Activated CD4-positive, alpha-beta T cell treated with anti-CD3 and anti-CD28 coated beads, Interleukin-2, amount 50 U/mL, for 24 hours (primary cell): ENCODE data around the gene GALNT3.

Experiments used
- DNase-seq, 2 donors: peaks; one replicate each; pipeline ENCODE4 v3.0.0-alpha.2; 2020; ENCODE audit warnings: low read depth in 1 of 2, low spot score in 1 of 2

GALNT3 gene

DNA sequence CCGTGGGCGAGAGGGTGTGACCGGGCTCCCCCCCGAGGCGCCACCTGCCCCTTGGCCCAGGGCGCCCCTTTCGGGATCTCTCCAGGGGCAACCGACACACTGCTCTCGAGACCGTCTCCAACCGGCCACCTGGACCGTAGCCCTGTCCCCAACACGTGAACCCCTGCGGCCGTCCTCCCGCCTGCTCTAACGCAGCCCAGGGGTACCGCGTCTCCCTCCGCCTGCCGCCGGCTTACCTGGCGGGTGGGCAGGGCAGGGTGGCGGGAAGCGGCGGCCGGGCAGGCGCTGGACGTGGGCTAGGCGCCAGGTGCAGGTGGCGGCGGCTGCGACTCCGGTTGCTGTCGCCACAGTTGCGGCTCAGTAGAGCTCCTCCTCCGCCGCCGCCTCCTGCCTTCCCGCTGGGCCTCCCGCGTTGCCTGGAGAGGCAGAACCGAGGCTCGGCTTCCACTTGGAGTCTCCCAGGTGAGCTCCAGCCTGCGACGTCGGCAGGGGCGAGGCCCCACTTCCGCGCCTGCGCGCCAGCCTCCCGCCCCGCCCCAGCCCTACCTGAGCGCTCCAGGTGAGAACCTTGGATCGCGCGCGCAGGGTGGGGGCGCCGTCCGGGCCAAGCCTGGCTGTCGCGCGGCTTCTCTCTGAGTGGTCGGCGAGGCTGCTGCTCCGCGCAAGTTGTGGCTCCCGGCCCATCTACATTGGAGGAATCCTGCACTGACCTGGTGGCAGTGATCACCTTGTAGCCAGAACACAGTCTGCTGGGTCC is at the start of gene GALNT3:
TSS of gene GALNT3 (minus strand) at position 469 of the 757 bp plus-strand sequence. CDS start 23,547 bp downstream, outside the sequence.
- DNase-seq, result no peak

DNA sequence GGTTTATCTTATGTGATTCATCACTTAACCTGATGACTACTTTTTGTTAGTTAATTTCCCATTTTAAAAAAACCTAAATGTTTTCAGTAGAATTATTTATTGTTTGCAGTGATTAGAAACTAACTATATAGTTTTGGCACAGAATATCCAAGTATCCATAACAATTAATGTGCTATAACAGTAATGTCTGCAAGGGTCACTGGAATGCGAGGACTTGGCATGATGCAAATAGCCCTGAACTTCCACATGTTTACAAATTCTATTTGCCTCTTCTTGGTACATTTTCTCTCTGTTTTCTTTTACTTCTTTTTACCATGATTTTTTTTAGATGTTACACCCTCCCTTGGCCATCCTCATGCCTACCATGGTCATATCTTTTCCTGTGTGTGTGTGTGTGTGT is 49.3 kb upstream of the GALNT3 start:
- no peak for DNase-seq

DNA sequence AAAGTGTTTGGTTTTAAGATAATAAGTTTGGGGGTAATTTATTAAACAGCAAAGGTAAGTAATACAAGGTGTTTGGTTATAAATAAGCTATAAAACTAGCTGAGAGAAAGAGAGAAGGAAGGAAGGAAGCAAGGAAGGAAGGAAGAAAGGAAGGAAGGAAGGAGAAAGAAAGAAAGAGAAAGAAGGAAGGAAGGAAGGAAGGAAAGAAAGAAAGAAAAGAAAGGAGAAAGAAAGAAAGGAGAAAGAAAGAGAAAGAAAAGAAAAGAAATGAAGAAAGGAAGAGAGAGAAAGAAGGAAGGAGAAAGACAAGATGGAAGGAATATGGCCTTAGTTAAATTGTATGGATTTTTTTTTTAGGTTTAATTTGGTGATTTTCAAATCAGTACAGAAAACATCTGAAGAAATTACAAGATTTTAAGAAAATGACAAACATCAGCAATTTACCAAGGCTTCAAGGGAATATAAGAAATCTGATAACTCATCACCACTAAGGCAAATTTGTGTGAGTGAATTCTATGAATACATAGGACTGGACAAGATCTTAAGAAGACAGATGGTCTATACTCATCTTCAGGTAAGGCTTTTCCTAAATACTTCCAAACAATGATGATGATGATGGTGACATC is 46.4 kb upstream of the GALNT3 start:
- DNase-seq, result no peak

DNA sequence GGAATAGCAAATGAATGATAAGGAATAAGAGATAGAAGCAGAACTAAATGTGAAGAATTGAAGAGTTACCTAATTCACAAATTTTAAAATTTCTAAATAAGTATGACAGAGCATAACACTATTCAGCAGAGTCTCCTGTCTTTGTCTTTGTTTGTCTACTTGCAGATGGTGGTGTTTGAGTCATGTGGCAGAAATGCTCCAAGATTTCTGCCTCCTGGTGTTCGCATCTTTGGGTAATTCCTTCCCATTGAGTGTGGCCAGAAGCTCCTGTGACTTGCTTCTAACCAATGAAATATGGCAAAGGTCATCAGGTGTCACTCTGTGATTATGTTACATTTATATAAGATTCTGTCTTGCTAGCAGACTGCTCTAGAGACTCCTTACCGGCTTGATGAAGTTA is 45.6 kb upstream of the GALNT3 start:
- no peak for DNase-seq

DNA sequence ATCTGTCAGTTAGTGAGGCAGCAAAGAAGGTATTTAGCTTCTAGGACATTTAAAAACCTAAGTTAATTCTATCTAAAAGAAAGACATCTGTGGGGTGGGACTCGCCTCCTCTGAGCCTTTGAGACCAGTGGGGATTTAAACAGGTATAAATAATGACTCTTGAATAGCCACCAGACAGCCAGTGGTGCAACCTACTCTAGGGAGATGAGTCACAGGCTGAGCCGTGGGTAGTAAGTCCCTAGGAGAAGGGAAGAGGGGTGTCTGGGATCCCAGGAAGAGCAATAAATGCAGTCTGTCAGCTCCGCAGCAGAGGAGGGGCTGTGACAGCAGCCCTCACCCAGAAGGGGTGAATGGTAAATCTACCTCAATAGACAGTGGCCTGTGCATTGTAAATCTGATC is 43.1 kb upstream of the GALNT3 start:
- no peak for DNase-seq

DNA sequence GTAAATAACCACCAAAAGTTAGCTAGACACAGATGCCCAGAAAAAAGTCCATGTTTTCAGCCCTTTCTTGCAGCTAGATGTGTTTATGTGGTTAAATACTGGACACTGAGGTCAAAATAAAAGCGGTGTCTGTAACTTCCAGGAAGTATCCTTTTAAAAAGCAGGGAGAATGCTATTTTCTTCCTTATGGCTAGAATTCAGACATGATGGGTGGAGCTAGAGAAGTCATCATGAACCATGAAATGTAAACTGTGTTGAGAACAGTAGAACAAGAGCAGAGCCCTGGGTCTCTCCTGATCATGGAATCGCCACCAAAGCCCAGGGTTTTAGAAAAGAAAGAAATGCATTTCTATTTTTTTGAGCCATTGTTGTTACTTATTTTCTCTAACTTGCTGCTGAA is 41.3 kb upstream of the GALNT3 start:
- no peak for DNase-seq

DNA sequence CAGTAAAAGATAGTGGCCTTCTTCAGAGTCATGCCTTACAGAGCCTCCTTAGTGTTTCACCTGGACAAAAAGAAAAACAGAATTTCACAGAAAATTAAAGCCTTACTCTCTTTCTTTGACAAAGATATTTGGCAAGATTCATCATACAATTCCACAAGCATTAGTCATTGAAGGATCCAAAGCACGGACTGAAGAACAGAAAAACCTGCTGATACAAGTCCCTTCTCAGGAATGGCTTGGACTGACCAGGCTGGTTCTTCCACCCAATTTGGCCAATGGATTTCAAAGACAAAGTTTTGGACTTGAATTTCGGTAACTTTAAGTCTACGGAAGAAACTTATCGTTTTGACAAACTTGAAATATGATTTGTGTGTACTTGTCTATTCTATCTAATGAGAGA is 39.1 kb upstream of the GALNT3 start:
- no peak for DNase-seq

DNA sequence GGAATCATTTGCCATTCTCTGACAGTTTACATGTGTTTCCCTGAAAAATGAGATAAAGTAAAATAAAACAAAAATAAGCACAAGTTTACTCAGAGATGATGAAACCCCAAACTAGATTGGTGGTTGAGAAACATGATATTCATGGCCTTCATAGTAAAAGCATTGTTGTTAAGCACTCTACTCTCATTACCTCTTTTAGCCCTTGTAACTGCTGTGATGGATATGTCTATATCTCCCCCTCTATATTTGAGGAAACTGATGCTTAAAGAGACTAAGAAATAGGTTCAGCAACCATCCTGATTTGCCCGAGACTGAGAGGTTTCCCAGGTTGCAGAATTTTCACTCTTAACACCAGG is 33.9 kb upstream of the GALNT3 start:
- DNase-seq, result no peak

DNA sequence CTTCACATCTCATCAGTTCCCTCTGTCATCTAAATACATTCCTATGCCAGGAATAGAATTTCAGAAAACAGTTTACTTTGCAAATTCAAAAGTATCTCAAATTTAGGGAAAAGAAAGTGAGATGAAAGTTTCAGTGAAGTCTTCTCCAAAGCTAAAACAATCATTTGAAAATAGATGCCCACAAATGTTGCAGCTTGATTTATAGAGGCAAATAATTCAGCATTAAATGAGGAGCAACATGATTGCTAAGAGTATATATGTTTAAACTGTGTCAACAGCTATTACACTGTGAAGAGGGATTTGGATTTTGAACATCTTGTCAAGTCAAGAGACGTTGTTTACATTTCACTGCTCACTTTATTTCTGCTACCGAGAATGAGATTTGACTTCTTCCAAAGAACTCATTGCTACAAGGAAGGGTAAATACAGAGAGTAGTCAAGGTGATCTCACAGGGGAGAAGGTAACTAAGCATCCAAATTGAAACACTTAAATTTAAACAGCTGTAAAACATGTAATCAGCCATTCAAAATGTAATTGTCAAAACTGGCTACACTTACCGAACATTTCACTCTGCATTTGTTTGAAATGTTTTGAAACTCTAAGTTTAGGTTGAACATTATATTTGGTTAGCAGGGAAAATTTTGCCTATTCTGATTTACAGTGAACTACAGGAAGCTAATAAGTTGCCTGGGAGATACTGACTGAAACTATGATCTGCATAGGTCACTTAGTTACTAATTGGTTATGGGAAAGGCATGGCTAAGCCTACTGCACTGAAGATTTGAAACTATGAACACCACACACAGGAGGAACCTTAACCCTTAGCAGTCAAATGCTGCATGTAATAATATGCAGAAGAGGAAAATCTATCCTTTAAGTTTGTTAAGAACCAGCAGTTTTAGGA is 33.2 kb upstream of the GALNT3 start:
- DNase-seq, result no peak

DNA sequence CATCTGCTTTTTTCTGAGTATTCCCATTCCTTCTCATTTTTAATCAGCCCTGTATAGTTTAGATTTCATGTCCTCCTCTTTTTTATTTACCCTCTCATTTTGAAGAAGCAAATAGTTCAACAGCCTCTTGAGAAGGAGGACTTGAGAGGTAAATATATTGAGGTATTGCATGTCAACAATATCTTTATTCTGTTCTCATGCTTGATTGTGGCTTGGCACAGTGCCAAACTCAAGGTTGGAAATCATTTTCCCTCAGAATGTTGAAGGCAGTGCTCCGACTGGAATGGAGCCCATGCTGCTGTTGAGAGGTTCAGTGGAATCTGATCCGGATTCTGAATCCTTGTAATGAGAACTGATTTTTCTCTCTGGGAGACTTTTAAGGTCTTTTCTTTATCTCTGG is 31.0 kb upstream of the GALNT3 start:
- DNase-seq, result no peak

DNA sequence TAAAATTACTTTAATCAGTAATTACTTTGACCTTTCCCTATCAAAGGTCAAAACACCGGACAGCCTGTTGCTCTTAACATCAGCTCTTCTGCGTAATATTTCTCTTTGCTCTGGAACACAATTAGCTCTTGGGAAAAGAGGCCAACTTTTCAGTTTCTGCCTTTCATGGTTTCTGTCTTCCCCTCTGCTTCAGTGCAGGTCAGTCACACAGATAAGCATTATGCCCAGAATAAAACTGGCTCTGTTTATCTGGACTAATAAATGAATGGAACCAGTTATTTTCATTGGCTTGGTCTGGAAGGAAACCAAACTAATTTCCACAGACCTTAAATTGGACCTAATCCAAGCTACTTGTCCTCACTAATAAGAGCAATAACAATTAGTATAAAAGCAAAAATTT is 26.2 kb upstream of the GALNT3 start:
- DNase-seq, result no peak

DNA sequence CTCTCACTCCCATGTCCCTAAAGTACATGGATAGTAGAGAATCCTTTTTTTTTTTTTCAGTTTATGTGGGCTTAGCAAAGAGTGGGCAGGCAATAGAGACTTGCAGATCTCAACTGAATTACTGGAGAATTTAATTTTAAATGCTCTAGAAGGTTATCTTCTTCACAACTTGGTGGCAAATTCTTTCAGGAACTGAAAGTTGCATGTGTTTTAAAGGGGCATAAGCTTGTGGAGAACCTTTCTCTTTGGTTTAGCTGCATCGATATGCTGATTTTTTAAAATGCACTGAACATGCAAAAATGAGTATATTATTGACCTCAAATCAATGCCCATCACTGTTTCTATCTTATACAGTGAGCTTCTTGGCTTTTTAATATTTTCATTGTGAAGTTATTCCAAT is 24.9 kb upstream of the GALNT3 start:
- DNase-seq, result no peak

DNA sequence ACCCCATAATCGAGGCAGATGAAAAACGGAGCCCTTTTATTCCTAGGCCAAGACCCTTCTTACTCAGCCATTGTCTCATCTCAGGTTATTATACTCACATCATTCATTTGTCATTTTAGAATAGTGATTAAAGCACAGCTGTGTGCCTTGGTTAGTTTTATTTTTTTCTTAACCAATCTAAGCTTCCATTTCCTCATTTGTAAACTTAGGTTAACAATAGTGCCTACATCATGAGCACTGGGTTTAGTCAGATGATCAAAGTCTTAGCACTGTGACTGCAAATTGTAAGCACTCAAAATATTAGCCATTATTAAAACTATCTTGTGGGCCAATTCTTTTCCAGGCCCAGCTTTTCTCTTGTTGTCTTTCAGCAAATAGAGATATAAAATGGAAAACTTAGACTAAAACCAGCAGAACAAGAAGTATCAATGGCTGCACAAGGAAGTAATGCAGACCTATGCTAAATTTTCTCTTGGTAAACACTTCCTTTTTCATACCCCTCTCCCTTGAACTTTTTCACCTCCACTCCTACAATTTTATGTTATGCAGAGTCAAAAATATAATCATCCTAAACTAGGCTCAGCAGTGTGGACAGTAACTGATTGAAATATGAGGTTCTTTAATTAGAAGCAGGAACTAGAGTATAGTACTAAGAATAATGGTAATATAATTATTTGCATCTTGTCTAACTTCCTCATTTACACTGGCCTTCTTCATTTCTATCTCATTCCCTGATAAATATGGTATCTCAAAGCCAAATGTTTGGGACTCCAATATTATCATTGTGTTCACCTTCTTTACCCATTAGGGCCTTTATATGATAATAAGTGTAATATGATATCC is 21.5 kb upstream of the GALNT3 start:
- DNase-seq, result no peak

DNA sequence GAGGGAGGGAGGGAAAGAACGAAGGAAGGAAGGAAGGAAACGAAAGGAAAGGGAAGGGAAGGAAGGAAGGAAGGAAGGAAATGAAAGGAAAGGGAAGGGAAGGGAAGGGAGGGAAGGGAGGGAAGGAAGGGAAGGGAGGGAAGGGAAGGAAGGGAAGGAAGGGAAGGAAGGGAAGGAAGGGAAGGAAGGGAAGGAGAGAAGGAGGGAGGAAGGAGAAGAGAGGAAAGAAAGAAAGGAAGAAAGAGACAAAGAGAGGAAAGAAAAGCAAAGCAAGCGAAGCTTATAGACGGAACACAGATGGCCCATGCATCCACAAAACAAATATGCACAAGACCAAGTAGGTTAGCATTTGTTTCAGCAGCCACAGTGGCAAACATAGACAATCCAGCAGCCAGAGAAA is 20.4 kb upstream of the GALNT3 start:
- DNase-seq, result no peak

DNA sequence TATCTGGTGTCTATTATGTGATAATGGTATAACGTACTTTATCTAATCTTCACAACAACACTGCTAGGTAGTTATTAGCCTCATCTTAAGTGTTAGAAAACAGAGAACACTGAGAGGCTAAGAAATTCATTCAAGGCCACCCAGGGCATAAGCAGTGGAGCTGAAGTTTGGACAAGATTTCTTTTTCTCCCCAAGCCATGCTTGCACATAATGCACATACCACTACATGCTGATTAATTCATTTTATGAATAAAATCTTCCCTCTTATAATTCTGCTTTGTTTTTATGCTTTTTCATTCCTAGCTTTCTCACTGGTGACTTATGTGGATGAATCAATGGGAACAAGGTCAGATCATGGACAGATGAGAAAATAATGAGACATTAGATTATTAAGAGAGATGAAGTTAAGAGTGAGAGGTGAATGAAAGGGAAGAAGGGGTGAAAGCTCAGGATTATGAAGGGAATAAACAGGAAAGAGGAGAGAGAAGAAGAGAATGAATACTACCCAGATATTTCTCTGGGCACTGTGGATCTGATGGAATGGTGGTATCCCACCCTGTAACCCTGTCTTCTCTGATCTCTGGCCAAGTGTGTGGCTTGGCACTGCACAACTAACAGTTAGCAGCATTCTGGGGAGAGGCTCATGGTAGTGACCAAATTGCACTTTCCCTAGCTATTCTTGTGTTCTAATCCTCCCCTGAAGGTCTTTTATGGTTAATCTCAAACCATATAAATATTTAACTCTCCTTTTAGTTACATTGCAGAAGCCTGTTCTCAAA is 17.7 kb upstream of the GALNT3 start:
- no peak for DNase-seq

DNA sequence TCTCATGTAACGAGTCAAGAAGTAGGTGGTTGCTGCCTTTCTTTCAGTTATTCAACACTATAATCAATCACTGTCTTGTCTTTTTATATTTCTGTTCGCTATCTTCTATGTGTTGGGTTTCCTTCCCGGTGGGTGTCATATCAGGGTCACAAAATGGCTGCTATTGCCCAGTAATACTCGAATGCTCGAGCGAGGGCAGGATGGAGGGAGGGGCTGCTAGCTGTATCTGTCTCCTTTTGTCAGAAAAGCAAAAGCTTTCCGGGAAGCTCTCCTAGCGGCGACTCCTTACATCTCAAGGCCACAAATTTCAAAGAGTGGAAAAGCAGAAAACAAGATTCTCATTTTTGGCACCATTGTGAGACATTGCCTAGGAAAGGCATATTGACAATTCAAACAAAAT is 16.4 kb upstream of the GALNT3 start:
- DNase-seq, result no peak

DNA sequence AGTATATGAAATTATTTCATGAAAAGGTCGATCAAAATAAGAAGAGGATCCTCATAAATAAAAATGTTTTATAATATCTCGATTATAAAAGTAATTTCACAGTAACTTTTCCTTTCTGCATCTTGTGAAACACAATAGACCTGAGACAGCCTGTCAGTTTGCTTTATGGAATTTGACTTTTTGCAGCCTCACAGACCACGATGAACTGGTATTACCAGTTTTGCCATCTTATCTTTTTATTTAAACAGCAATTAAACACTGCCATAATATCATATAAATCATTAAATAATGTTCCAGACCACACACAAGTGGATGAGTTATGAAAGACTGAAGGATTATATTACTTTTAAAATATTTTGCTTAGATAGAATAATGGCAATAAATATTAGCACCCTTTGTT is 10.7 kb upstream of the GALNT3 start:
- DNase-seq, result no peak

DNA sequence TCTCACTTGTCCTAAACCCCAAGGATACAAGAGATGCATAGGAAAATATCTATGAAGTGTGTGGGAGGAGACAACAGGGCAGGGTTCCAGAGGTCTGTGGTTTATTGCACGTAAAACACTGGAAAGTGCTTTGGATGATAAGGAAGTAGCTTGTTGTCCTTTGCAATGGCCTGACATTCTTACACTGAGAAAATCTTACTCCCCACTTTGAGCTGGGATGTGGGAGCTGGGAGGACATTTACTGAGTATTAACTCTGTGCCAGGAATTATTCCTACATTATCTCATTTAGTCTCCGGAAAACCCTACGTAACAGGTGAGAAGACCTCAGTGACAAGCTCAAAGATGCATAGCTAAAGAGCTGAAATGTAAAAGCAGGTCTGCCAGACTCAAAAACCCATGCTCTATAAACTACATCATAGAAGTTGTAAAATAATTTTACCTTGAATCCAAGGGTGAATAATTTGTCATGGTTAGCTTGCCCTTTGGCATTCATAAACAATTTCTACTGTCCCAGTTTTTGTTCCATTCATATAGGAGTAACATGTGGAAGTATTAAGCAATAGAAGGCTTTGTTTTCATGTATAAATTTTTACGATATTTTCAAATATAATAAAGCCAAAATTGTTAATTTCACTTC is 9.2 kb upstream of the GALNT3 start:
- DNase-seq, result no peak

DNA sequence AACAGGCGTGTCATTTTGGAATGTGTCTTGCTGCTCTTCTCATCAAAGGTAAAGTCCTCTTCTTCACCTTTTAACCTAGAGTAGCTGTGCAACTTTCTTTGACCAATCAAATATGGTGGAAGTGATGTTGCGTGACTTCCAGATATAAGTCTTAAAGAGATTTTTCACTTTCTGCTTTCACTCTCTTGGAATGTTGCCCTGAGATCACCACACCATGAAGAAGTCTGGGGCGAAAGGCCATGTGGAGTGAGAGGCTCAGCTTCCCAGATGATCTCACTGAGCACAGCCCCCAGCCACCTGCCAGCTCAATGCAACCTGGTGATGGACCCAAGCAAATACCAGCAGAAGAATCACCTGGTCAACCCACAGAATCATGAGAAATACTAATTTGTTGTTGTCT is 7.1 kb upstream of the GALNT3 start:
- no peak for DNase-seq
